ENCODE measurements around the gene SLC34A3.

DNA sequence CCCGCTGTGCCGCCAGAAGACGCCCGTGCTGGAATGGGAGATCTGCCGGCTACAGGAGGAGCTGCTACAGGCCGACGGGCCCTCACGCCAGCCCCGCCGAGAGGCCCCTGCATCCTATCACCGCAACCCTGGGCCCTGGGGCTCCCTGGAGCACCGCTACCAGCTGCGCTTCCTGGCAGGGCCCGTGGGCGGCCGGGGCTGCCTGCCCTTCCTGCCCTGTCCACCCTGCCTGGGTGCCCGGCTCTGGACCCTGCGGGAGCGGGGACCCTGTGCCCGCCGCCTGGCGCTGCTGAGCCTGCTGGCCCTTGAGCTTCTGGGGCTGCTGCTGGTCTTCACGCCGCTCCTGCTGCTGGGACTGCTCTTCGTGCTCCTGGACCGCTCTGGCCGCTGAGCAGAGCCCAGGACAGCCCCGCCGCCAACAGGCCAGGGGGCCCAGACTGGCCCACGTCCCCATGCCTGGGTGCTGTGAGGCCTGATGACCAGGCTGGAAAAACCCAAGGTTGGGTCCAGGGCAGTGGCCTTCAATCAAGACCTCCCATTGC, 12.4 kb upstream of the SLC34A3 start:
- TF ChIP-seq POLR2AphosphoS5 (IDR thresholded peaks at IDR 0.05) = no peak
- TF ChIP-seq, protein P1, sequence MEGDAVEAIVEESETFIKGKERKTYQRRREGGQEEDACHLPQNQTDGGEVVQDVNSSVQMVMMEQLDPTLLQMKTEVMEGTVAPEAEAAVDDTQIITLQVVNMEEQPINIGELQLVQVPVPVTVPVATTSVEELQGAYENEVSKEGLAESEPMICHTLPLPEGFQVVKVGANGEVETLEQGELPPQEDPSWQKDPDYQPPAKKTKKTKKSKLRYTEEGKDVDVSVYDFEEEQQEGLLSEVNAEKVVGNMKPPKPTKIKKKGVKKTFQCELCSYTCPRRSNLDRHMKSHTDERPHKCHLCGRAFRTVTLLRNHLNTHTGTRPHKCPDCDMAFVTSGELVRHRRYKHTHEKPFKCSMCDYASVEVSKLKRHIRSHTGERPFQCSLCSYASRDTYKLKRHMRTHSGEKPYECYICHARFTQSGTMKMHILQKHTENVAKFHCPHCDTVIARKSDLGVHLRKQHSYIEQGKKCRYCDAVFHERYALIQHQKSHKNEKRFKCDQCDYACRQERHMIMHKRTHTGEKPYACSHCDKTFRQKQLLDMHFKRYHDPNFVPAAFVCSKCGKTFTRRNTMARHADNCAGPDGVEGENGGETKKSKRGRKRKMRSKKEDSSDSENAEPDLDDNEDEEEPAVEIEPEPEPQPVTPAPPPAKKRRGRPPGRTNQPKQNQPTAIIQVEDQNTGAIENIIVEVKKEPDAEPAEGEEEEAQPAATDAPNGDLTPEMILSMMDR (IDR thresholded peaks at IDR 0.05) = no peak
